Activated B cell treated with CpG ODN at 0.5 μM for 24 hours (primary cell): ENCODE results near the gene ARHGAP15. TPM values are rescaled to one million over a fixed set of nuclear protein-coding genes. Genes with fewer than 3 reads are reported as not detected.

ENCODE experiments used
- ATAC-seq: fragments of 200-7000 bp; cut with Tn5 transposase; one replicate; pipeline ENCODE4 v1.10.0; 2021; ENCODE audit warnings: low read depth, mild to moderate bottlenecking, moderate library complexity
- CTCF ChIA-PET: fragments of 350-600 bp; sonication (Branson Sonifier 250); formaldehyde crosslinking; loops from one replicate; lab custom pipeline; 2021; ENCODE audit warnings: antibody characterized with exemption; lab: Charles Lee
- POLR2A ChIA-PET: fragments of 350-600 bp; sonication (Branson Sonifier 250); formaldehyde crosslinking; loops from one replicate; lab custom pipeline; 2021; ENCODE audit warnings: antibody characterized with exemption; lab: Charles Lee
- DNase-seq: peaks from one replicate; pipeline ENCODE4 v3.0.0; 2022
- H3K27ac Mint-ChIP-seq: one replicate; pipeline ENCODE4 v1.8.0; 2020; ENCODE audit warnings: mixed read lengths
- H3K27me3 Mint-ChIP-seq: one replicate; pipeline ENCODE4 v1.8.0; 2021; ENCODE audit warnings: mixed read lengths
- H3K36me3 Mint-ChIP-seq: one replicate; pipeline ENCODE4 v1.8.0; 2021; ENCODE audit warnings: low read depth, mixed read lengths
- H3K4me1 Mint-ChIP-seq: one replicate; pipeline ENCODE4 v1.8.0; 2021; ENCODE audit warnings: mixed read lengths
- H3K4me3 Mint-ChIP-seq: one replicate; pipeline ENCODE4 v1.8.0; 2020; ENCODE audit warnings: mild to moderate bottlenecking, mixed read lengths
- H3K9me3 Mint-ChIP-seq: one replicate; pipeline ENCODE4 v1.8.0; 2020; ENCODE audit warnings: mixed read lengths
- intact Hi-C: fragments of 100-400 bp; cut with micrococcal nuclease; formaldehyde crosslinking; loops from one replicate; pipeline ENCODE4 v1.15.1; 2024
- total RNA-seq: library from RNA; stranded (reverse); gene quantifications from 2 replicates; pipeline ENCODE4 v1.2.3, GENCODE V29; 2022
- TF ChIP-seq, protein P1 (sequence below): fragments of 200-600 bp; IDR thresholded peaks from one replicate; pipeline ENCODE4 v1.8.0; 2022; ENCODE audit warnings: antibody characterized with exemption, mild to moderate bottlenecking

Gene ARHGAP15
- total RNA-seq, 1 donor from 2014 or later: 112 TPM

DNA sequence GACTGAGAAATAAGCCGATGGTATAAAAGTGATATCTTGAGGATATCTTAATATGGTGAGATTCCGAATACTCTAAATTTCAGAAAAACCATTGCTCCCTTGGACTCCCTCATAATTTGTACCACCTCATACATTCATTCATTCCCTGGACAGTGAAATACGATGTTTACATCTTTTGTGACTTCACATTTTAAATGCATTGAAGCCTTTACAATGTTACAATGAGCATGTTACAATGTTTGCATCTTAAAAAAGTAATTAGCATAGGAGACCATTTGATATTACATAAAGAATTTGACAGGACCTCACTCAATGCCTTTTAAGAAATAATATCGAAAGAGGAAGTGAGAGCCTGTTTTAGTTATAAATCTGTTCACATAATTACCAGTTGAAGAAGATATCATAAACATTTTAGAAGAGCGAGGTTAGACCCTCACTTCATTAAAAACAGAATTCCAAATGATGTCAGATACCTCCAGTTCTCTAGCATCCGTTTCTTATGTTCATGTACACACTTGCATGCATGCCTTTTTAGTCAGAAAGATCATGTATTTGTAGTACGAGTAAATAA, 372.0 kb downstream of the ARHGAP15 start:
- no peak for ATAC-seq
- peaks cover 26% of the 10 kb centered on the region for H3K4me1 Mint-ChIP-seq
- peaks cover 51% of the 10 kb centered on the region for H3K36me3 Mint-ChIP-seq
- no peak overlapping the region for H3K27ac Mint-ChIP-seq
- ChIA-PET POLR2A (no interaction called here), CTCF (no interaction called here)
- no peak overlapping the region for H3K4me3 Mint-ChIP-seq
- TF ChIP-seq, protein P1, sequence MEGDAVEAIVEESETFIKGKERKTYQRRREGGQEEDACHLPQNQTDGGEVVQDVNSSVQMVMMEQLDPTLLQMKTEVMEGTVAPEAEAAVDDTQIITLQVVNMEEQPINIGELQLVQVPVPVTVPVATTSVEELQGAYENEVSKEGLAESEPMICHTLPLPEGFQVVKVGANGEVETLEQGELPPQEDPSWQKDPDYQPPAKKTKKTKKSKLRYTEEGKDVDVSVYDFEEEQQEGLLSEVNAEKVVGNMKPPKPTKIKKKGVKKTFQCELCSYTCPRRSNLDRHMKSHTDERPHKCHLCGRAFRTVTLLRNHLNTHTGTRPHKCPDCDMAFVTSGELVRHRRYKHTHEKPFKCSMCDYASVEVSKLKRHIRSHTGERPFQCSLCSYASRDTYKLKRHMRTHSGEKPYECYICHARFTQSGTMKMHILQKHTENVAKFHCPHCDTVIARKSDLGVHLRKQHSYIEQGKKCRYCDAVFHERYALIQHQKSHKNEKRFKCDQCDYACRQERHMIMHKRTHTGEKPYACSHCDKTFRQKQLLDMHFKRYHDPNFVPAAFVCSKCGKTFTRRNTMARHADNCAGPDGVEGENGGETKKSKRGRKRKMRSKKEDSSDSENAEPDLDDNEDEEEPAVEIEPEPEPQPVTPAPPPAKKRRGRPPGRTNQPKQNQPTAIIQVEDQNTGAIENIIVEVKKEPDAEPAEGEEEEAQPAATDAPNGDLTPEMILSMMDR: no peak
- intact Hi-C loops: no loop called here
- DNase-seq: no peak
- H3K27me3 Mint-ChIP-seq: no peaks in the 10 kb centered on the region
- no peaks in the 10 kb centered on the region for H3K9me3 Mint-ChIP-seq

DNA sequence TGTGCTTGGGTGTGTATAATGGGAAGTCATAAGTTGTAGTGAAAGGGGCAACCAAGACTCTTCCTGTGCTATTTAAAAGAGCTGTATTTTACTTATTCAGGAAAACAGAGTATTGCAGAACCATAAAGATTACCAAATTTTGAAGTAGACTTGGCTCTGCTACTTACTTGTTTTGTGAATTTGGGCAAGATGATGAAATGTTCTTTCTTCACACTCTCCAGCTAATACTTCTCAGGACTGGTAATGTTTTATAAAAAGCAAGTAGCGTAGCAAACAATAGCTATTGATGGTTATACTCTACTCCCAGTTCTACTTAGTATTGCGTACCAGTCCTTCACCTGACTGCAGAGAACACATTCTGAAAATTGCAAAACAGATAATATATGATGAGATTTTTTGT, 374.1 kb downstream of the ARHGAP15 start:
- no peak overlapping the region for H3K27ac Mint-ChIP-seq
- H3K27me3 Mint-ChIP-seq: no peaks in the 10 kb centered on the region
- POLR2A ChIA-PET: no interaction called here
- CTCF ChIA-PET: no interaction called here
- H3K9me3 Mint-ChIP-seq: no peaks in the 10 kb centered on the region
- ATAC-seq (no peak), DNase-seq (no peak)
- TF ChIP-seq, protein P1: no peak
- intact Hi-C loops: no loop called here
- peaks cover 65% of the 10 kb centered on the region for H3K36me3 Mint-ChIP-seq
- no peak overlapping the region for H3K4me3 Mint-ChIP-seq
- H3K4me1 Mint-ChIP-seq: peaks cover 21% of the 10 kb centered on the region

DNA sequence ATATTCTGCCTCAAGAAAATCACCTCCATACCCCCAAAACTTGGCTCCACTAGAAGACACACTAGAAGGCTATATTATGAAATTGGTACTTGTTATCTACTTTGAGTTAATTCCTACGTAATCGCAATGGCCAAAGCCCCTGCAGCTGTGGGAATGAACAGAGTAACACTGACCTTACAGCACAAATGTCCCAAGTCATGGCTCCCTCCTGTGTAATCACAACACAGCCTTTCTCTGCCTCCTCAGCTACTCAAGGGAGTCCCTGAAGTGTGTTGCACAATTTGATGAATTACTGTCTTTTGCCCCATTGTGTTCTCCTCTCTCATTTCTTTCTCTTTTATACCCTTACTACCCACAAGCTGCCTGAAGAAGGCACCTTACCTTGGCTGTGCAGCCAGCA, 375.2 kb downstream of the ARHGAP15 start:
- H3K27ac Mint-ChIP-seq: no peak overlapping the region
- ATAC-seq (no peak), DNase-seq (no peak)
- TF ChIP-seq, protein P1: no peak
- no peak overlapping the region for H3K4me3 Mint-ChIP-seq
- ChIA-PET CTCF (no interaction called here), POLR2A (no interaction called here)
- peaks cover 11% of the 10 kb centered on the region for H3K4me1 Mint-ChIP-seq
- no peaks in the 10 kb centered on the region for H3K9me3 Mint-ChIP-seq
- no peaks in the 10 kb centered on the region for H3K27me3 Mint-ChIP-seq
- H3K36me3 Mint-ChIP-seq: peaks cover 66% of the 10 kb centered on the region
- intact Hi-C loops: no loop called here

DNA sequence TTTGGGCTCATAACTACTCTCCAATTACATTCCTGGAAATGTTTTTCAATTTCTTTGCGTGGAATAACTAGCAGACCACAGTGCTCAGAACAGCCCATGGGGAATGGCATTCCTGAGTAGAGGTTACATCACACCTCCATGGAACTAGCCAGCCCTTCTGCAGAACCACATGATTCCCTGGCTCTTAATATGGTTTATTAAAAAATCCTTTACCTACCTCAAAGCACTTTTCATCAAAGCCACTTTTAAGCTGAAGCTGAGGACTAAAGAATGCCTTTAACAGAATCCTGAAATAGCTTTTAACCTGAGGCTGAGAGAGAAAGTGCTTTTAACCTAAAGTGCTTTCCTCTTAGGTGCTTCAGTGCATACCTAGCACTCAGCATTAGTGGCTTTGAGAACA, 376.3 kb downstream of the ARHGAP15 start:
- Mint-ChIP-seq H3K9me3 (no peaks in the 10 kb centered on the region), H3K4me3 (no peak overlapping the region), H3K4me1 (peaks cover 9% of the 10 kb centered on the region), H3K27me3 (no peaks in the 10 kb centered on the region), H3K27ac (no peak overlapping the region), H3K36me3 (peaks cover 72% of the 10 kb centered on the region)
- ChIA-PET CTCF (no interaction called here), POLR2A (no interaction called here)
- DNase-seq (no peak), ATAC-seq (no peak)
- intact Hi-C loops: no loop called here
- TF ChIP-seq, protein P1: no peak

DNA sequence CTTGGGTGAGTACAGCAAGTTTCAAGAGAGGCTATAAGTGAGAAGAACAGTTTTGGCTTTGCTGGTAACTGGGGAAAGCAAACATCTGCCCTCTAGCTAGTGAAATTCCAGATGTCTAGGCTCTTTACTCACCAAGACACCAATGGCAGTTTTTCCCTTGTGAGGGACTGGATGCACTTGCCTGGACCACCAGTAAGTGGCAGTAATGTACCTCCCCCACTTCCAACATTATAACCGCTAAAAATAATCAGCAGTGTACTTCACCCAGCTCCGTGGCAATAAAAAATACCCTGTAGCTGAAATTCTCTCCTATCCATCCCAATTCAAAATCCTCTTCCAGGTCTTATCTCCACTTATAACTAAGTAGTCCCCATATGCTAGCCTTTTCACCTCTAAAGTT, 383.9 kb downstream of the ARHGAP15 start:
- ChIA-PET CTCF (interaction anchor here (1.2 kb wide), 1 partner anchor 13 kb away, joined by 4 read pairs; no protein-coding TSS in a partner anchor), POLR2A (no interaction called here)
- TF ChIP-seq, protein P1: no peak
- intact Hi-C loops: no loop called here
- no peak overlapping the region for H3K4me3 Mint-ChIP-seq
- no peaks in the 10 kb centered on the region for H3K27me3 Mint-ChIP-seq
- no peak for DNase-seq
- ATAC-seq: no peak
- peaks cover 85% of the 10 kb centered on the region for H3K36me3 Mint-ChIP-seq
- H3K9me3 Mint-ChIP-seq: no peaks in the 10 kb centered on the region
- H3K27ac Mint-ChIP-seq: no peak overlapping the region
- no peaks in the 10 kb centered on the region for H3K4me1 Mint-ChIP-seq
